Pancreas (tissue), 10 donors: Measurements from ENCODE around the gene COL25A1. TPM values are rescaled to one million over a fixed set of nuclear protein-coding genes. Genes with fewer than 3 reads are reported as not detected.
A peak's percentile ranks its signal among the peaks of the same experiment; 100 is the strongest.
"Not testable (repeated sequence)": the region's sequence is repeated elsewhere in the genome, so short reads cannot be mapped to it uniquely, and the experiment has no call there.

Experiments used
- ATAC-seq, 4 donors: fragments of 200-7000 bp; cut with Tn5 transposase; one replicate each; pipeline versions ENCODE4 v1.8.0 to v1.9.1; 2020; ENCODE audit warnings: mild to moderate bottlenecking in 4 of 4, moderate library complexity in 4 of 4
- DNase-seq, 6 donors: peaks; one replicate each; pipeline ENCODE4 v3.0.0-alpha.2; 2020
- FAIRE-seq: peaks from 2 replicates; lab custom pipeline; 2012; peaks lifted over from hg19 to GRCh38; lab: Jason Lieb, UNC
- H3K27ac ChIP-seq, 4 donors: fragments of 200-600 bp; sonication (generic); 1 replicate in 3 of 4; 2 replicates in 1 of 4; pipeline versions ENCODE4 v1.5.0 to v1.8.0; 2020
- H3K27me3 ChIP-seq, 4 donors: fragments of 200-600 bp; one replicate each; pipeline ENCODE4 v1.8.0; 2021
- H3K36me3 ChIP-seq, 3 donors: fragments of 200-600 bp; sonication (generic) in 1 of 3; one replicate each; pipeline versions ENCODE4 v1.5.0 to v1.8.0; 2020 to 2021
- H3K4me1 ChIP-seq, 3 donors: fragments of 200-600 bp; one replicate each; pipeline ENCODE4 v1.8.0; 2021
- H3K4me3 ChIP-seq, 4 donors: fragments of 200-600 bp; sonication (generic) in 2 of 4; one replicate each; pipeline versions ENCODE4 v1.5.0 to v1.8.0; 2020 to 2021
- H3K9me3 ChIP-seq, 4 donors: fragments of 200-600 bp; one replicate each; pipeline ENCODE4 v1.8.0; 2021
- CTCF ChIP-seq, 4 donors: fragments of 200-600 bp; sonication (generic) in 3 of 4; IDR thresholded peaks; one replicate each; pipeline versions ENCODE4 v1.5.0 to v1.8.0; 2021; ENCODE audit warnings: antibody characterized with exemption in 4 of 4
- WGBS, 2 donors: extraction: QIAGEN DNeasy Blood & Tissue Kit; methylation state at CpG; one replicate each; pipeline ENCODE4 v1.1.7; 2013; 5-methylcytosine and 5-hydroxymethylcytosine counted together
- intact Hi-C, 3 donors: fragments of 100-400 bp; cut with DNase I; formaldehyde crosslinking; loops; one replicate each; pipeline versions ENCODE4 v1.11.1 to v1.14.2; 2022
- polyA plus RNA-seq, 2 donors: library from polyadenylated mRNA; stranded (reverse); fragments of 200-250 nt; gene quantifications; one replicate each; pipeline ENCODE4 v1.2.3, GENCODE V29; 2013
- total RNA-seq, 6 donors: library from RNA; stranded (reverse); fragmentation: NEBNext Ultra II Directional in 4 of 6; extraction: Animal tissue kit (Norgen Biotek cat#: 25700) in 4 of 6; gene quantifications; one replicate each; pipeline versions ENCODE4 v1.2.1 to v1.2.4, GENCODE V29; 2021 to 2023
- donor health status: healthy with polysubstance abuse.
- donor health status: DM: no; HTN: no; CAD: no; lungs with moderate emphysema.
- donor health status: DM: no; HTN: no; CAD: no.
- donor health status: control.
- donor health status: control.
- donor health status: Bipolar disorder and iron deficiency.
- donor health status: DM: yes; HTN: yes; CAD: no.
- donor health status: DM: no; HTN: no; CAD: no.
- donor health status: DM: no; HTN: no; CAD: no.
- donor health status: DM: yes; HTN: yes; CAD: no.

COL25A1 gene
- total and polyA plus RNA-seq, 8 donors = 0.08 to 0.46 (median 0.22) TPM

GRCh38 chr4:109004418-109004817, 298.0 kb downstream of the COL25A1 start:
- Histone ChIP-seq H3K27me3 (no peaks in the 10 kb centered on the region), H3K27ac (no peak overlapping the region), H3K4me1 (no peaks in the 10 kb centered on the region), H3K4me3 (no peak overlapping the region), H3K9me3 (no peaks in the 10 kb centered on the region), H3K36me3 (no peaks in the 10 kb centered on the region)
- ATAC-seq (no peak), DNase-seq (no peak), FAIRE-seq (no peak)
- 65 to 83% methylated on average over 4 of the region's 4 CpGs for WGBS, 2 donors
- TF ChIP-seq CTCF (IDR thresholded peaks at IDR 0.05) = no peak
- intact Hi-C loops = no loop called here

GRCh38 chr4:109003964-109004363, 298.5 kb downstream of the COL25A1 start:
- H3K9me3 ChIP-seq = no peaks in the 10 kb centered on the region
- FAIRE-seq (no peak), ATAC-seq (no peak), DNase-seq (no peak)
- no peaks in the 10 kb centered on the region for H3K4me1 ChIP-seq
- no peaks in the 10 kb centered on the region for H3K27me3 ChIP-seq
- TF ChIP-seq CTCF (IDR thresholded peaks at IDR 0.05) = no peak
- no peak overlapping the region for H3K4me3 ChIP-seq
- 70 to 81% methylated on average over 2 of the region's 2 CpGs for WGBS, 2 donors
- H3K36me3 ChIP-seq = no peaks in the 10 kb centered on the region
- H3K27ac ChIP-seq = no peak overlapping the region
- intact Hi-C loops = no loop called here

- H3K4me3 ChIP-seq = no peak overlapping the region
- no peaks in the 10 kb centered on the region for H3K36me3 ChIP-seq
- ATAC-seq = no peak
- no peaks in the 10 kb centered on the region for H3K9me3 ChIP-seq
- 88 to 94% methylated on average over 5 of the region's 5 CpGs for WGBS, 2 donors
- H3K27ac ChIP-seq = no peak overlapping the region
- no peak for FAIRE-seq
- intact Hi-C loops = no loop called here
- H3K27me3 ChIP-seq = no peaks in the 10 kb centered on the region
- H3K4me1 ChIP-seq = no peaks in the 10 kb centered on the region
- no peak for DNase-seq
- no peak for TF ChIP-seq CTCF (IDR thresholded peaks at IDR 0.05)
Measured at GRCh38 chr4:108991551-108992328, 310.7 kb downstream of the COL25A1 start.

- Histone ChIP-seq H3K4me3 (no peak overlapping the region), H3K27me3 (no peaks in the 10 kb centered on the region), H3K4me1 (no peaks in the 10 kb centered on the region), H3K9me3 (no peaks in the 10 kb centered on the region), H3K27ac (no peak overlapping the region), H3K36me3 (no peaks in the 10 kb centered on the region)
- WGBS, 2 donors = 49 to 55% methylated on average over 5 of the region's 5 CpGs
- intact Hi-C loops = no loop called here
- DNase-seq (no peak), FAIRE-seq (no peak), ATAC-seq (no peak)
- no peak for TF ChIP-seq CTCF (IDR thresholded peaks at IDR 0.05)
Measured at GRCh38 chr4:108988464-108989195, 313.8 kb downstream of the COL25A1 start.

DNA sequence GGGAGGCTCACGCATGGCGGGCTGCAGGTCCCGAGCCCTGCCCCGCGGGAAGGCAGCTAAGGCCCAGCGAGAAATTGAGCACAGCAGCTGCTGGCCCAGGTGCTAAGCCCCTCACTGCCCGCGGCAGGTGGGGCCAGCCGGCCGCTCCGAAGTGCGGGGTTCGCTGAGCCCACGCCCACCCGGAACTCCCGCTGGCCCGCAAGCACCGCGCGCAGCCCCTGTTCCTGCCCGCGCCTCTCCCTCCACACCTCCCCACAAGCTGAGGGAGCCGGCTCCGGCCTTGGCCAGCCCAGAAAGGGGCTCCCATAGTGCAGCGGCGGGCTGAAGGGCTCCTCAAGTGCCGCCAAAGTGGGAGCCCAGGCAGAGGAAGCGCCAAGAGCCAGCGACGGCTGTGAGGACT, 318.0 kb downstream of the COL25A1 start:
- 95 to 97% methylated on average over 27 to 30 of the region's 30 CpGs for WGBS, 2 donors
- not testable (repeated sequence) for H3K27ac ChIP-seq

More for the DNA sequence above, 318.0 kb downstream of the COL25A1 start:
- ATAC-seq, H3K9me3 ChIP-seq, H3K36me3 ChIP-seq, H3K27me3 ChIP-seq, H3K4me1 ChIP-seq, FAIRE-seq, H3K4me3 ChIP-seq, intact Hi-C loops: not testable (repeated sequence)
- peak in 1 of 6 donors; percentile 31 for DNase-seq
